GM12878 (cell line): ENCODE data around the gene F2RL1. TPM values are rescaled to one million over a fixed set of nuclear protein-coding genes. Genes with fewer than 3 reads are reported as not detected.

Source experiments
- ATAC-seq: fragments of 200-7000 bp; cut with Tn5 transposase; 3 replicates; pipeline ENCODE4 v1.9.1; 2020; ENCODE audit warnings: mild to moderate bottlenecking, moderate library complexity
- BruUV-seq: library from RNA; stranded (reverse); fragments of 400-500 nt; replicated peaks from 2 replicates; lab custom pipeline; 2021; lab: Mats Ljungman, UMichigan
- CTCF ChIA-PET: fragments of 300-600 bp; sonication (Branson Sonifier 250); formaldehyde crosslinking; extraction: SDS; loops from one replicate; lab custom pipeline; 2021; ENCODE audit warnings: inconsistent platforms; lab: Yijun Ruan, JAX
- POLR2A ChIA-PET: fragments of 350-600 bp; formaldehyde crosslinking; extraction: SDS; loops from one replicate; lab custom pipeline; 2021; ENCODE audit warnings: inconsistent platforms; lab: Charles Lee
- RAD21 ChIA-PET: fragments of 300-600 bp; sonication (Branson Sonifier 250); formaldehyde crosslinking; loops from one replicate; lab custom pipeline; 2023; ENCODE audit warnings: antibody characterized with exemption; ENCODE audit not compliant: unreplicated experiment; lab: Charles Lee
- SMC1A ChIA-PET: fragments of 300-600 bp; sonication (Branson Sonifier 250); formaldehyde crosslinking; loops from one replicate; lab custom pipeline; 2023; ENCODE audit not compliant: unreplicated experiment, uncharacterized antibody; lab: Charles Lee
- DNase-seq: peaks from one replicate; pipeline ENCODE4 v3.0.0-alpha.2; 2011; ENCODE audit warnings: low read depth, low spot score
- FAIRE-seq: peaks from 3 replicates; lab custom pipeline; 2011; peaks lifted over from hg19 to GRCh38; lab: Jason Lieb, UNC
- H2AFZ ChIP-seq: 2 replicates; pipeline ENCODE4 v1.6.0; 2011; ENCODE audit warnings: low read depth, low read length, control low read depth; ENCODE audit not compliant: control insufficient read depth
- H3K27ac ChIP-seq: 2 replicates; pipeline ENCODE4 v1.5.1; 2011; ENCODE audit warnings: control low read depth; ENCODE audit not compliant: control insufficient read depth, insufficient read depth
- H3K27me3 ChIP-seq, 2 experiments: replicated peaks in 1 of 2; 2 replicates each; pipeline versions ENCODE4 v1.6.0 to v1.6.1; 2011; ENCODE audit warnings: low read length in 1 of 2; ENCODE audit not compliant: control insufficient read depth in 2 of 2, insufficient read depth in 2 of 2
- H3K36me3 ChIP-seq, 2 experiments: 2 replicates each; pipeline ENCODE4 v1.5.1; 2011; ENCODE audit warnings: low read length in 1 of 2; ENCODE audit not compliant: control insufficient read depth in 2 of 2, insufficient read depth in 2 of 2
- H3K4me1 ChIP-seq: 2 replicates; pipeline ENCODE4 v1.6.1; 2011; ENCODE audit warnings: mild to moderate bottlenecking, low read length, moderate library complexity, mixed read lengths; ENCODE audit not compliant: control insufficient read depth, insufficient read depth
- H3K4me2 ChIP-seq: 2 replicates; pipeline ENCODE4 v1.6.0; 2011; ENCODE audit warnings: control low read depth; ENCODE audit not compliant: control insufficient read depth, insufficient read depth
- H3K4me3 ChIP-seq: fragments of 200-600 bp; sonication (generic); 2 replicates; pipeline ENCODE4 v1.5.1; 2016
- H3K79me2 ChIP-seq: 2 replicates; pipeline ENCODE4 v1.6.0; 2011; ENCODE audit warnings: low read length; ENCODE audit not compliant: control insufficient read depth, insufficient read depth
- H3K9ac ChIP-seq: 2 replicates; pipeline ENCODE4 v1.8.0; 2011; ENCODE audit warnings: low read length, control low read depth, mixed read lengths; ENCODE audit not compliant: control insufficient read depth, insufficient read depth
- H3K9me3 ChIP-seq: replicated peaks from 3 replicates; pipeline ENCODE4 v1.5.1; 2011; ENCODE audit warnings: mild to moderate bottlenecking, low read length; ENCODE audit not compliant: control insufficient read depth, insufficient read depth
- H4K20me1 ChIP-seq: 2 replicates; pipeline ENCODE4 v1.6.0; 2011; ENCODE audit not compliant: control insufficient read depth, insufficient read depth
- BACH1 ChIP-seq: fragments of 450-650 bp; IDR thresholded peaks from 2 replicates; pipeline ENCODE4 v1.6.1; 2017; ENCODE audit warnings: mild to moderate bottlenecking, borderline replicate concordance
- CEBPB ChIP-seq, 2 experiments: fragments of 150-350 bp in 1 of 2; IDR thresholded peaks; 2 replicates each; pipeline ENCODE4 v1.6.1; 2012 to 2014; ENCODE audit warnings: low read depth in 2 of 2, low read length in 2 of 2, borderline replicate concordance in 1 of 2, inconsistent platforms in 1 of 2
- CREB1 ChIP-seq: IDR thresholded peaks from 2 replicates; pipeline ENCODE4 v1.6.1; 2012; ENCODE audit warnings: low read depth, mild to moderate bottlenecking, inconsistent platforms
- DPF2 ChIP-seq: fragments of 450-650 bp; IDR thresholded peaks from 2 replicates; pipeline ENCODE4 v1.6.1; 2017; ENCODE audit warnings: mild to moderate bottlenecking
- KDM1A ChIP-seq: fragments of 200-600 bp; sonication (generic); IDR thresholded peaks from 2 replicates; pipeline ENCODE4 v1.6.1; 2016; ENCODE audit warnings: borderline replicate concordance
- LARP7 ChIP-seq: fragments of 450-650 bp; IDR thresholded peaks from 2 replicates; pipeline ENCODE4 v1.6.1; 2017; ENCODE audit warnings: mild to moderate bottlenecking
- MYB ChIP-seq: fragments of 150-350 bp; IDR thresholded peaks from 2 replicates; pipeline ENCODE4 v1.6.1; 2014; ENCODE audit warnings: mild to moderate bottlenecking, low read depth, low read length, borderline replicate concordance
- PAX8 ChIP-seq: fragments of 450-650 bp; IDR thresholded peaks from 2 replicates; pipeline ENCODE4 v1.6.1; 2017; ENCODE audit warnings: mild to moderate bottlenecking, moderate library complexity
- POLR2AphosphoS5 ChIP-seq: IDR thresholded peaks from 2 replicates; pipeline ENCODE4 v1.6.1; 2011; ENCODE audit warnings: mild to moderate bottlenecking, low read length, inconsistent platforms
- TCF7 ChIP-seq: IDR thresholded peaks from 2 replicates; pipeline ENCODE4 v1.6.1; 2014; ENCODE audit warnings: antibody characterized with exemption, borderline replicate concordance
- YY1 ChIP-seq: IDR thresholded peaks from 2 replicates; pipeline ENCODE4 v1.6.1; 2011; ENCODE audit warnings: low read depth, mild to moderate bottlenecking, low read length
- ZNF384 ChIP-seq: IDR thresholded peaks from 2 replicates; pipeline ENCODE4 v1.6.1; 2012; ENCODE audit warnings: low read depth, mild to moderate bottlenecking, low read length, improper control_type of control experiment, borderline replicate concordance
- ZNF622 ChIP-seq: fragments of 450-650 bp; IDR thresholded peaks from 2 replicates; pipeline ENCODE4 v1.6.1; 2017; ENCODE audit warnings: mild to moderate bottlenecking, inconsistent platforms
- WGBS: methylation state at CpG from one replicate; pipeline ENCODE4 v1.1.6; 2016; ENCODE audit warnings: low lambda C conversion rate; ENCODE audit not compliant: insufficient replicate concordance, insufficient coverage; ENCODE audit errors: missing lambda C conversion rate; 5-methylcytosine and 5-hydroxymethylcytosine counted together
- in situ Hi-C: fragments of 300-500 bp; cut with MboI; formaldehyde crosslinking; loops from 9 replicates; pipeline ENCODE4 v1.14.3; 2018; ENCODE audit warnings: mixed read lengths
- intact Hi-C: fragments of 100-400 bp; cut with micrococcal nuclease; formaldehyde crosslinking; loops from one replicate; pipeline ENCODE4 v1.14.2; 2022; ENCODE audit not compliant: unreplicated experiment
- polyA plus RNA-seq, 11 experiments: library from polyadenylated mRNA; depleted of rRNA in 4 of 11; unstranded in 6 of 11; stranded (reverse) in 5 of 11; fragments of >200 nt; fragmentation: Nextera tagmentation in 4 of 11; fragmentation: Illumina TruSeq in 1 of 11; extraction: Ambion mirVana in 4 of 11; extraction: Trizol in 1 of 11; gene quantifications; 1 replicate in 1 of 11; 2 replicates in 10 of 11; pipeline versions ENCODE4 v1.2.1 to v1.2.3, GENCODE V29; 2011 to 2016; ENCODE audit warnings: inconsistent platforms in 2 of 11, missing spikeins in 2 of 11, low read depth in 1 of 11
- total RNA-seq, 4 experiments: library from RNA; depleted of rRNA in 3 of 4; stranded (reverse); fragments of >200 nt in 3 of 4; fragmentation: Illumina TruSeq in 1 of 4; extraction: Trizol in 1 of 4; gene quantifications; 2 replicates each; pipeline versions ENCODE4 v1.2.1 to v1.2.3, GENCODE V29; 2013 to 2021
- TF ChIP-seq, protein P1 (sequence below): IDR thresholded peaks from 2 replicates; pipeline ENCODE4 v1.6.1; 2011; ENCODE audit warnings: borderline replicate concordance, low read depth, mild to moderate bottlenecking, moderate library complexity, low read length; ENCODE audit not compliant: insufficient read depth, poor library complexity, severe bottlenecking

F2RL1 gene
- total and polyA plus RNA-seq, 10 of the 15 experiments (the other 5 are each of a cell fraction or from before 2014, with no cell fraction given), result 0.04 to 0.10 TPM; not detected in 8

DNA sequence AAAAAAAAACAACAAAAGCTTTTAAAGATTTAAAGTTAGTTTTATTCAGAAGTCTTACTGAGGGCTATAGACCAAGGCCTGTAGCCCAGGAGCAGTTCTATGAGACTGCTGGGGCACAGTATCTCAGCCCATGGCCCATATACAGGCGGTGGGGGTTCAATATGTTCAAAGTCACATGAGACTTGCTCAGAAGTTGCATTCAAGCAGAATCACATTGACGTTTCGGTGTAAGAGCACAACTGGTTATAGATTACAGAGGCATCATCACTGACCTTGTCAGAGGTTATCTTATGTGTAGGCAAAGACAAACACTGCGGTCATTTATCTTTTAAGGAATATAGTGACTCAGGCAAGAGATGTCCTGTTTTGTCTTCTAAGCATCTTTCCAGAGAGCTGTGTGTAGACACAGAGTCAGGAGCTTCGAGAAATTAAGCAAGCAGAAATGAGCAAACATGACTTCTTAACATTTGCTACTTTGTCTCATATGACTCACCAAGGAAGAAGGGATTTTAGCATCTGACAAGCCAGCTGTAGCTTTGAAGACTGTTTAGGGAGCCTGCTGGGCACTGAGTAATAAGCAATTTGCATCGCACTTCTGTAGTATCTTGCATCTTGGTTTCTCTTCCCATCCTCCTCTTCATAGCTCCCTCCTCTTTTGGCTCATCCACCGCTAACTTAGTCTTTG, 12.9 kb upstream of the F2RL1 start:
- in situ Hi-C loops (no loop called here), intact Hi-C loops (no loop called here)
- DNase-seq (peak; percentile 9), FAIRE-seq (no peak), ATAC-seq (peak; percentile 52)
- Histone ChIP-seq H2AFZ (no peak overlapping the region), H3K4me3 (no peak overlapping the region), H4K20me1 (no peaks in the 10 kb centered on the region), H3K9me3 (no peaks in the 10 kb centered on the region; the same call in 2 of the 3 replicates), H3K79me2 (no peaks in the 10 kb centered on the region), H3K9ac (no peak overlapping the region), H3K4me2 (no peak overlapping the region), H3K27ac (no peak overlapping the region), H3K27me3 (no peaks in the 10 kb centered on the region), H3K4me1 (no peaks in the 10 kb centered on the region), H3K36me3 (no peaks in the 10 kb centered on the region)
- POLR2A ChIA-PET, result no interaction called here
- RAD21 ChIA-PET, result interaction anchor here (1.1 kb wide), 1 partner anchor 32 kb away, joined by 4 read pairs; no protein-coding TSS in a partner anchor
- BruUV-seq, result no TSS peak
- CTCF ChIA-PET, result interaction anchor here (1.1 to 2.0 kb wide), 3 partner anchors 10 to 32 kb away, joined by 3 to 5 read pairs (median 3); no protein-coding TSS in a partner anchor
- TF ChIP-seq, protein P1, sequence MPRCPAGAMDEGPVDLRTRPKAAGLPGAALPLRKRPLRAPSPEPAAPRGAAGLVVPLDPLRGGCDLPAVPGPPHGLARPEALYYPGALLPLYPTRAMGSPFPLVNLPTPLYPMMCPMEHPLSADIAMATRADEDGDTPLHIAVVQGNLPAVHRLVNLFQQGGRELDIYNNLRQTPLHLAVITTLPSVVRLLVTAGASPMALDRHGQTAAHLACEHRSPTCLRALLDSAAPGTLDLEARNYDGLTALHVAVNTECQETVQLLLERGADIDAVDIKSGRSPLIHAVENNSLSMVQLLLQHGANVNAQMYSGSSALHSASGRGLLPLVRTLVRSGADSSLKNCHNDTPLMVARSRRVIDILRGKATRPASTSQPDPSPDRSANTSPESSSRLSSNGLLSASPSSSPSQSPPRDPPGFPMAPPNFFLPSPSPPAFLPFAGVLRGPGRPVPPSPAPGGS, result peak; percentile 61
- no peak for TF ChIP-seq TCF7
- 12% methylated on average over 7 of the region's 7 CpGs for WGBS
- SMC1A ChIA-PET, result interaction anchor here (0.6 kb wide), 1 partner anchor 905 kb away, joined by 3 read pairs; no protein-coding TSS in a partner anchor

DNA sequence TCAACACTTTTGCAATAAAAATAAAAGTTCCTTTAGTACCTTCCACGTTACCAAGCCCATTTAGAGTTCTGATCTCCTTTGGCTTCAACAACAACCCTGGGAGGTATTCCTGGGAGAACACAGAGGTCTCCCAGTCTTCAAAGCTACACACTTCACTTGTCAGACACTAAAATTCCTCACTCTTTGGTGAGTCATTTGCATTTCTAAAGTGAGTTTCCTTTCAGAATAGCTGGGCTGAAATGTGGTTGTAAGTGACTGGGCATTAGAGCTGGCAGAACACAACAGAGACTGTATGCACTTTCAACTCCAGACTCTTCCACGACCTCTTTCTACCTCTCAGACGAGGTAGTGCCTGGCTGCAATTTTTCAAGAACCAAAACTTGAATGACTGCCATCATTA, 11.5 kb upstream of the F2RL1 start:
- intact Hi-C loops, result no loop called here
- POLR2A ChIA-PET, result no interaction called here

More for the DNA sequence above, 11.5 kb upstream of the F2RL1 start:
- TF ChIP-seq ZNF622, result no peak
- TF ChIP-seq CREB1, result no peak
- TF ChIP-seq CEBPB (IDR thresholded peaks at IDR 0.05; ENCODE audit: borderline replicate concordance in 1 of 2, low read depth in 2 of 2, low read length in 2 of 2), result no peak
- no peak for TF ChIP-seq BACH1
- TF ChIP-seq MYB, result no peak
- TF ChIP-seq PAX8, result no peak
- no peak for TF ChIP-seq KDM1A
- no peak for TF ChIP-seq LARP7
- no peak for TF ChIP-seq YY1
- no peak for TF ChIP-seq POLR2AphosphoS5
- no peak for TF ChIP-seq DPF2
- TF ChIP-seq ZNF384, result no peak
- no peak overlapping the region for H3K9ac ChIP-seq
- ChIA-PET SMC1A (interaction anchor here (2.0 kb wide), 1 partner anchor 10 kb away, joined by 4 read pairs; no protein-coding TSS in a partner anchor), CTCF (interaction anchor here (1.3 to 2.0 kb wide), 3 partner anchors 10 to 25 kb away, joined by 3 to 5 read pairs (median 3); no protein-coding TSS in a partner anchor), RAD21 (no interaction called here)
- H3K36me3 ChIP-seq, result no peaks in the 10 kb centered on the region
- BruUV-seq, result no TSS peak
- H4K20me1 ChIP-seq, result no peaks in the 10 kb centered on the region
- no peak overlapping the region for H2AFZ ChIP-seq
- no peak overlapping the region for H3K27ac ChIP-seq
- in situ Hi-C loops, result no loop called here
- H3K4me1 ChIP-seq, result no peaks in the 10 kb centered on the region
- FAIRE-seq (no peak), ATAC-seq (no peak; the same call in none of the 3 replicates), DNase-seq (no peak)
- no peaks in the 10 kb centered on the region for H3K27me3 ChIP-seq
- H3K4me2 ChIP-seq, result no peak overlapping the region
- no peaks in the 10 kb centered on the region; the same call in 2 of the 3 replicates for H3K9me3 ChIP-seq
- no peak overlapping the region for H3K4me3 ChIP-seq
- 2% methylated on average over 3 of the region's 3 CpGs for WGBS
- no peaks in the 10 kb centered on the region for H3K79me2 ChIP-seq
